ENCODE results near the gene RREB1.

The RREB1 gene

GRCh38 chr6:7124636-7125035 lies 16.9 kb downstream of the RREB1 start:
- DNase-seq, result no peak

DNA sequence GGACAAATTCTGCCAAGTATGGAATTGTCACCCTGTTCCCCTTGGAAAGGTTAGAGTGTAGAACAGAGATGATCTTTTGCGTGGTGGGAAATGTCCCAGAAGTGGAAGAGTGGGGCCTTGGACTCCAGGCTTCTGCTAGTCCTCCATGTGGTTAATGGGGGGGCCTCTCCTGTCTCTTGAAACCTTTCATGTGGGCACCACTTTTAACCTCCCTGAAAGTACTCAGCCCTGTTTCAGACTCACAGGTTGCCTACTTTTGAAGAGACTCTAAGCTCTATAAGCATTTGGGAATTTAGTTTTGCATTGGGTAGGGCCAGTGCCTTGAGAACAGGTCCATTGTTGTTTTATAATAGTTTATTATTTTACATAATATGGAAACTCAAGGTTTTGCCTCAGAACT lies 17.5 kb downstream of the RREB1 start:
- no peak for DNase-seq

- no peak for DNase-seq
These were observed 19.0 kb downstream of the RREB1 start for GRCh38 chr6:7126754-7127153.

DNA sequence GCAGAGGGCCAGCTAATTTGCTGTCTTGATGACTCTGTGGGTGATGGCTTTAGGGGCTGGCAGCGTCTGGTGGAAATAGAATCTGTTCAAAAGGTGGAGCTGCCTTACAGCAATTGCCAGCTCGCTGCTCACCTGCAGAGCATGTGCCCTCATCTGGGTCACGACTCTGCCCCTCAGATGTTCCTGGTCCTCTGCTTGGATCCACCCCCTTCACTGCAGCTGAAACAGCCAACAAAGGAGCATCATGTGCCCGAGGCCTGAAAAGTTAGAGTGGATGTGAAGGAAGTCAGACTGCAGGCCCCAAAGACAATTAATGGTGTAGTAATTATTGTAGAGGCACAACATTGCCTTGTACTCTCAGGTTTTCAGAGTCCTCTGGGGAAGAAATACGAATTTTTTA lies 19.9 kb downstream of the RREB1 start:
- DNase-seq, result no peak

DNA sequence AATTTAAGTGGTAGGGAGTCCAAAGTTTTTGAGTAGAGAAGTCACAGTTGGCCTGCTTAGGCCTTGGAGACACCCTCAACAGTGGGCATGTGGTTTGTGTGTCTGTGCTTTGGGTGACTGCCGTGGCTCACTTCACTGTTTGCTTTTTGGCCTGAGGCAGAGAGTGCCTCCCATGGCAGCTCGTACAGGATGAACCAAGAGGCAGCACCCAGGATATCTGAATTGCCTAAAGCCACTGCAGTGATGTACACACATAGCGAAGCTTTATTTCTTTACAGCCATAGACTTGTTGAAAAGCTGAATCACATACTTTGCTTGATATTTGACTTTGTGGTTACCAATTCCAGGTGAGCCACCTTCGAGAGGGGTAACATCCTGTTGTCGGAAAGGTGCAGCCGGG lies 21.6 kb downstream of the RREB1 start:
- DNase-seq, result no peak

DNA sequence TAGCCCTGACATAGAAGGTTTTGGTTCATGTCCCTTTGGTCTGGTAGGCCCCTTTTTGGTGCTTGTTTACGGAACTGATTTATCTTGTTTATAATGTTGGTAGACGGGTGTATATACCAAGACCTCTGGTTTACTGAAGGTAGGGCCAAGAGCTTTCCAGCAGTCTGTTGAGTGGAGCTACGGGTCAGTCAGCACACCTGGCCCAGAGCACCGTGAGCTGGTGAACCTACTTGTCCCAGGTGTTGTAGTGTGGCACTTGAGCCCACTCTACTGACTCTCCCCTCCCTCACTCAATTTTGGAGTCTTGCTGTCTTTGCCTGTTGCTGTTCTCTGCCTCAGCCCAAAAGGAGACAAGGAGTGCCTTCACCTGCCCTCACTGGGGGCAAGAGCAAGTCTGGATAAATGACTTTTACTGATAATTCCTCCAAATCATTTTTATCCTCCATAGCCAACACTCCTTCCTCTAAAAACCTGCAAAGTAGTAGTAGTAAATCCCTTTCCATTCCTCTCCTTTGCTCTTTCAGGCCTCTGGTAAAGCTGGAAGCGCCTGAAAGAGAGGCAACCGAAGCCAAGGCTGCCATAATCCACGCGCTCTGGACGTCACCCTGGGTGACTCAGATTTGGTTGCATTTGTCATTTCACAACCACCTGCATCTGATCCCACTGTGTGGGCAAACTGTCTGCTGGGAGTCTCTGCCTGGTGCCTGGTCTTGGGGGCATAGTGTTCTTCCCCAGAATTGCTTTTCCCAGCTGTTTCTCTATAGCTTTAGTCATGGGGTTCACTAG lies 22.2 kb downstream of the RREB1 start:
- no peak for DNase-seq

DNA sequence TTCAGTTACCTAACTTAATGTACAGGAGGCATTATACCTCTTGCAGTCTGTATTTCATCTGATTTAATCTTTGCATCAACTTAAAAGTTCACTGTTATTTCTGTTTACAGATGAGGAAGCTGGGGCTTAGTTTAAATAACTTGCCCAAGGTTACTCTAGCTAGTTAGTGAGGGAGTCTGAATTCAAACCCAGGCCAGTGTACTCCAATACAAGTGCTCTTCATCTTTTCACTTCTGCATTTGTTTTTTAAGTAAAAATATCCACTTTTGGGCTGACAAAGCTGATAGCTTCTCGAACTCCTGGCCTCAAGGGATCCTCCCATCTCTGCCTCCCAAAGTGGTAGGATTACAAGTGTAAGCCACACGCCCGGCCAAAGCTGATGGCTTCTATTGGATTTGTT lies 23.6 kb downstream of the RREB1 start:
- DNase-seq, result no peak

GRCh38 chr6:7132398-7133035 lies 24.8 kb downstream of the RREB1 start:
- no peak for DNase-seq

DNA sequence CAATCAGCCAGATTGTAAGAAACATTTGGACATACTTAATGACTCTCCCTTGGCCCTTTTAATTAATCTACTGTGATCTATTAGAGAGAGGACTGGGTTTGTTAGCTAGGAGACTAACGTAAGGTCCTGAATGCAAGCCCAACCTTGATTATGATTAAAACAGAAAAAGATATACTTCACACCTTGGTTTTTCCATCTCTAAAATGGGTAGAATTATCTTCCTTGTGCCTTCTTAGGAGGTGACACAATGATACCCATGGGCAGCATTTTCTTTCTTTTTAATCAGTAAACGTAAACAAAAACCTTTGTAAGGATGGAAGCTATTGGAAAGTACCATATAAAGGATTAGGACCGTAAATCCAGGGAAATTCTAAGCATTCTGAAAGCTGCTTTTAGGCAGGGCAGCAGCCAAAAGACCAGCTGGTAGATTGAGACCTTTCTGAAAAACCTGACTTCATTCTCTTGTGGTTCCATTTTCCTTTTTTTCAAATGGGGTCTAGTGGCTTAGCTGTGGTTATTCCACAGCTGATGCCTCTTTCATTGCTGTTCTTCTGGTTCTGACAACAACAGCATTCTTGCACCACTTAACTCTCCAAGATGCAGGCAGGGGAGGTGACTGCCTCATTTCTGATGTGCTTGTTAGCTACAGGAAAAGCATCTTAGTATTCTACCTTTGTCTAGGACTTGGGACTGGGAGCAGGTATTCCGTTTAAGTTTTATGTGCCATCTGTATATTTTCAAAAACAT lies 27.4 kb downstream of the RREB1 start:
- no peak for DNase-seq

- DNase-seq, result no peak
These were observed 28.0 kb downstream of the RREB1 start for GRCh38 chr6:7135755-7136154.

DNA sequence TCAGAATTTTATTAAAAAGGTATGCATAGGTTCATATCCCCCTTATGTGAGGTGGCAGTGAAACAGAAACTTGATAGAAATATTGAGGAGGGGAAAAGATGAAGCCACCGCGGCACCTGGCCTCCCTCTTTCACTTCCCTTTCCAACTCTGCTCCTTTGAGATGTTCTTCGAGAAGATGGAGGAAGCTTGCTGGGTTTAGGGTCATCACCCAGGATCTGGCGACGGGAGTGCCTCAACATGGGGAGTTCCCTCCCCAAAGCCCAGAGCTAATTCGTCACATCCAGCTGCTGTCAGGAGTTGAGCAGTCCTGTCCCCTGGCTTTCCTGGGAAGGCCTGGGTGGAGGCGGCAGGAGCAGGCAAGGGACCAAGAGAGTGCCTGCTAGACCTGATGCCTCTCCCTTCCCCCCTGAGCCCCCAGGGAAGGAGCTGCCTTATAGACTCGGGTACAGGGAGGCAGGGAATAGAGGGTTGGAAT lies 29.1 kb downstream of the RREB1 start:
- no peak for DNase-seq

DNA sequence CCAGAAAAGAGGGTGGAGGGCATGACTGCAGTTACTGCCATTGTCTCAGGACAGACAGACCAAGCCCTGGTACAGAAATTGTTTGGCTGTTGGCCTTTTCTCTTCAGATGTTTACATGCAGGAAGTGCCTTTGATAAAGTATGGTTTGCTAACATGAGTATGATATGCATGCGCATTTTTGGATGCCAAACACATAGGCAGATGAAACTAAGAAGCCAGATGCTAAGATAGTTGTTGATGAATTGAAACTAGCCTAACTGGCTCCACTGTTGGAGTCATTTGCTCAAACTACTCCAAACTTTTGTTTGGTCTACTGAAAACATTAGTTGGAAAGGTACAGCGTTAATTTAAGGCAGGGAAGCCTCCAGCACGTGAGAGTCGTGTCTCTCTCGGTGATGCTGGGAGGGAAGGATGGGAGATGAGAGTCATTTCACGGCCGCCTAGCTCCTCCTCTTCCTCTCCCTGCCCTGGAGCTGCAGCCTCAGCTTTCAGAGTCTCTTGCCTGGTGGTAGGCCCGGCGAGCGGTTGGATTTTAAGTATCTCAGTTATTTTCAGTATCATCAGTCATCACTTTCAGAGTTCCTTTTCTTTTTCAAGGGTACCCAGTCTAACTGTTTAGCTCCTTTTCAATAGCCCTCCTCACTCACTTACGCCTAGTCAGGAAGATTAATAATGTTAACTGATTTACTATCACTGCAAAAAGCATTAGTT lies 29.7 kb downstream of the RREB1 start:
- DNase-seq, result no peak

GRCh38 chr6:7138046-7138531 lies 30.3 kb downstream of the RREB1 start:
- no peak for DNase-seq

GRCh38 chr6:7138921-7139358 lies 31.2 kb downstream of the RREB1 start:
- no peak for DNase-seq

- no peak for DNase-seq
These were observed 32.2 kb downstream of the RREB1 start for GRCh38 chr6:7139835-7140470.

DNA sequence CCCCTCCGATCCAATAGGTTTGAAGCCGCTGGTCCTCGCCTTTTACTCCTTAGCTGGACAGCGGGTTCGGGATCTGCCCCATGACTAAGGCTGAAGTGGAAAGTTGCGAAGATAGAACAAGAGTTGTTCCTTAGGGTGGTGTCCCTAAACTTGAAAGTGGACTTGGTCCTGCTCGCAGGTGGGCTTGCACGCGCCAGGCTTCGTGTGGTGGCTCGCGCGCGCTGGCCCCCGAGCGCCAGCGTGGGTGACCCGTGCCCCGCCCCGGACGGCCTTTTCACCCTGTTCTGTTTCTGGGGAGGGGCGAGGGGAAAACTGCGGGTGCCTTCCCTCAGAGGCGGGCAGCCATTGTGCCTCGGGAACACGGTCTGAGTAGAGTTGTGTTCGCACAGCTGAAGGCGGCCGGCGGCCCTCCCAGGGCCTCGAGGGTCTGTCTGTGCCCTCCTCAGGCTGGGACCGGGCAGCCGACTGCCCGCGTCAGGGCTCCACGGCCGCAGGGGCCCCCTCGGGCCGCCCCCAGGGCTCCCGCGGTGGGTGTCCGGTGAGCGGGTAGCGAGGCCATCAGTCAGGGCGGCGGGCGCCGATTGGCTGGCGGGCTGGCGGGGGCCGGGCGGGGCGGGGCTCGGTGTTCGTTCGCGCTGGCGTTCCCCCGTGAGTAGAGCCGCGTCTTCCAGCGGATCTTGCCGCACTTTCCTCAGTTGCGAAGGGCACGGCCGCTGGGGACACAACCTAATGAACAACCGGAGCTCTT lies 33.0 kb downstream of the RREB1 start:
- peak; percentile 92 for DNase-seq

GRCh38 chr6:7142228-7142801 lies 34.6 kb downstream of the RREB1 start:
- DNase-seq, result no peak

- no peak for DNase-seq
These were observed 35.2 kb downstream of the RREB1 start for GRCh38 chr6:7142918-7143475.

DNA sequence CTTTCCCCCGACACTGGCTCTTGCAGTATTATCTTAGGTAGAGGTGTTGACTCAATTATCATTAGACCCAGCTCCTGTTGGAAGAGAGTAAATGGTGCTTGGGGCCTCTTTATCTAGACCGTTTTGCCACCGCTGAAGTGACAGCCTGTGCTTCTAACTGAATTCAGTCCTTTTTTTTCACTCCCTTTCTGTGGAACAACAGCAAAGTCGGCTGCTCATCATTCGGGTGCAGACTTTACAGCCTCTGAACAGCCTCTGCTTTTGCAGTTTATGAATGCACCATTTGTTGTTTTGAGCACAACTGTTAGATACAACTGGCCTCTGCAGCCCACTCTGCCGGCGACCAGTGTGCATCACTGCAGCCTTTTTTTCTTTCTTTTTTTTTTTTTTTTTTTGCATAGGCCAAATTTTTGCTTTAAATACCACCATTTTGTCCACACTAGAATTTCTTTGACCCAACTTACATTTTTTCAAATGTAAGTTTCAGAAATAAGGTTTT lies 35.8 kb downstream of the RREB1 start:
- DNase-seq, result no peak

DNA sequence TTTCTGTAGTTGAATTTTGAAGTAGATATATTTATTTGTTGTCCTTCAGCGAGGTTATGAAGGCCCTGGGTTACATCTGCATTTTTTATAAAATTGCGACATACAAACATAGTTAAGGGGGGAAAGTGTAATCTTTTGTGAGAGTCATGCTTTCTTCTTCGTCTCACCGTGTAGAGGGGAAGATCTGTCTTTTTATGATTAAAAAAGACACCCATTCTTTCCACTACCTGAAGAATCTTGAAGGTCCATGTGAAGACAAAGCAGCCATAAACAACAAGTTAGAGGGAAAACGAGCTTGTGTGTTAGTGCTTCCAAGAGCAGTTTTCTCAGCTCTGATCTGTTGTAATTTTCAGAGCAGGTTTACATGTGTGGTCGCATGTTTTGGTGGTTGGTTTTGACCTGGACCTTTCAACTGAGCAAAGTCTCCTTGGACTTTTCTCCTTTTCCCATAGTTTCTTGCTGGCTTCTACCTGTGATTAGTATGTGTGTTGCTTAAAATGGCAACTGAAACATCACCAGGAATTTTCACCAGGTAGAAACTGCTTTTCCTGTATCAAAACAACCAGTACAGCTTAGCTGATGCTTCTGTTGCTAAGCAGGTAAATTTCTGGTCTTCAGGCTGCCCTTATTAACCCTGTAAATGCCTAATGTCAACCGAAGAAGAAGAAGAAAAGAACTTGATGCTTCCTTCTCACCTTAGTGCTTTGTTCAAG lies 37.3 kb downstream of the RREB1 start:
- no peak for DNase-seq

All from 8988T (cell line).